Neutrophil (primary cell): ENCODE data around the gene CHRM1.

Experiments
- H3K27ac ChIP-seq: fragments of 200-600 bp; sonication (generic); 2 replicates; pipeline ENCODE4 v1.5.1; 2016; ENCODE audit warnings: mild to moderate bottlenecking, moderate library complexity
- H3K27me3 ChIP-seq: fragments of 200-600 bp; sonication (generic); 2 replicates; pipeline ENCODE4 v1.6.0; 2016; ENCODE audit warnings: mild to moderate bottlenecking
- H3K36me3 ChIP-seq: fragments of 200-600 bp; sonication (generic); 2 replicates; pipeline ENCODE4 v1.5.1; 2017
- H3K4me1 ChIP-seq, 2 experiments: fragments of 200-600 bp in 1 of 2; sonication (generic) in 1 of 2; 1 replicate in 1 of 2; 2 replicates in 1 of 2; pipeline versions ENCODE4 v1.5.1 to v1.6.1; 2013 to 2016; ENCODE audit warnings: low read depth in 1 of 2, low read length in 1 of 2, mild to moderate bottlenecking in 1 of 2, moderate library complexity in 1 of 2; ENCODE audit not compliant: control insufficient read depth in 1 of 2, insufficient read depth in 1 of 2
- H3K4me3 ChIP-seq, 2 experiments: fragments of 200-600 bp in 1 of 2; sonication (generic) in 1 of 2; 1 replicate in 1 of 2; 2 replicates in 1 of 2; pipeline ENCODE4 v1.5.1; 2013 to 2016; ENCODE audit warnings: low read depth in 1 of 2, low read length in 1 of 2, mild to moderate bottlenecking in 1 of 2, moderate library complexity in 1 of 2
- H3K9me3 ChIP-seq: fragments of 200-600 bp; sonication (generic); 2 replicates; pipeline ENCODE4 v1.5.1; 2016
- CTCF ChIP-seq: fragments of 200-600 bp; sonication (generic); IDR thresholded peaks from 2 replicates; pipeline ENCODE4 v1.5.1; 2016; ENCODE audit warnings: antibody characterized with exemption

The CHRM1 gene

GRCh38 chr11:62888406-62888805 lies 32.8 kb downstream of the CHRM1 start:
- Histone ChIP-seq H3K9me3 (no peaks in the 10 kb centered on the region), H3K27ac (no peak overlapping the region), H3K4me3 (no peak overlapping the region), H3K4me1 (no peaks in the 10 kb centered on the region), H3K27me3 (no peaks in the 10 kb centered on the region), H3K36me3 (peaks cover 66% of the 10 kb centered on the region)
- no peak for TF ChIP-seq CTCF

- no peak overlapping the region for H3K27ac ChIP-seq
- H3K4me3 ChIP-seq = no peak overlapping the region
- H3K9me3 ChIP-seq = no peaks in the 10 kb centered on the region
- no peaks in the 10 kb centered on the region for H3K27me3 ChIP-seq
- peaks cover 68% of the 10 kb centered on the region for H3K36me3 ChIP-seq
- H3K4me1 ChIP-seq = peaks cover 19 to 21% of the 10 kb centered on the region in 2 experiments
- no peak for TF ChIP-seq CTCF
Measured at GRCh38 chr11:62885137-62885750, 35.9 kb downstream of the CHRM1 start.

GRCh38 chr11:62883673-62884072 lies 37.5 kb downstream of the CHRM1 start:
- Histone ChIP-seq H3K36me3 (peaks cover 53% of the 10 kb centered on the region), H3K27ac (peak overlapping the region; percentile 89), H3K4me3 (no peak overlapping the region), H3K27me3 (no peaks in the 10 kb centered on the region), H3K9me3 (no peaks in the 10 kb centered on the region), H3K4me1 (peaks cover 24 to 28% of the 10 kb centered on the region in 2 experiments)
- TF ChIP-seq CTCF = no peak

GRCh38 chr11:62882788-62883501 lies 38.2 kb downstream of the CHRM1 start:
- H3K36me3 ChIP-seq = peaks cover 46% of the 10 kb centered on the region
- H3K27ac ChIP-seq = peak overlapping the region; percentile 89
- H3K4me1 ChIP-seq = peaks cover 24 to 28% of the 10 kb centered on the region in 2 experiments
- H3K4me3 ChIP-seq = peak overlapping the region in 1 of 2 experiments; percentile 76
- TF ChIP-seq CTCF = no peak
- no peaks in the 10 kb centered on the region for H3K9me3 ChIP-seq
- no peaks in the 10 kb centered on the region for H3K27me3 ChIP-seq

GRCh38 chr11:62882431-62882749 lies 38.8 kb downstream of the CHRM1 start:
- Histone ChIP-seq H3K36me3 (peaks cover 41% of the 10 kb centered on the region), H3K4me1 (peaks cover 24 to 28% of the 10 kb centered on the region in 2 experiments), H3K4me3 (peak overlapping the region; percentile 76 to 90), H3K27ac (peak overlapping the region; percentile 89), H3K9me3 (no peaks in the 10 kb centered on the region), H3K27me3 (no peaks in the 10 kb centered on the region)
- no peak for TF ChIP-seq CTCF
